EH (cell line): ENCODE measurements around the gene TRDN.

Experiments
- DNase-seq: peaks from one replicate; pipeline ENCODE4 v3.0.0-alpha.2; 2015; ENCODE audit warnings: low read depth

The TRDN gene

DNA sequence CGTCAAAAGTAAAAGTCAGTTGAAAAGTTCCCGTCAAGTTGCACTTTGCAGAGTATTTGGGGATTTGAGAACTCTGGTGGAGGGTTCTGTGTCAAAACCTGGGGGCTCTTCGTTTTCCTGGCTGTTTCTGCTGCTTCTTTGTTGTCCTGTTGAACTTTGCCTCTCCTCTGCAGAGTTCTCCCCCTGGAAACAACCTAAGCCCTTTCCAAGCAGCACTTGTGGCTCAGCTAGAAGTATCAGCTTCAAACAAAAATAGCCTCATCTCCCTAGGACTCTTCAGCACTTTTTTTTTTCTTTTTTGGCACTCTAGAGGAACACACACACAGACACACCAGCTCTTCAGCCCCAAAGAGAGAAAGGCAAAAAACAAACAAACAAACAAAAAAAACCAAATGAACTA is at the start of gene TRDN:
TSS of gene TRDN (minus strand) at position 169 of the 400 bp plus-strand sequence. CDS start 175 bp downstream, outside the sequence.
- DNase-seq = no peak

- DNase-seq = no peak
Observed at GRCh38 chr6:123681957-123682462, 45.3 kb upstream of the TRDN start.

DNA sequence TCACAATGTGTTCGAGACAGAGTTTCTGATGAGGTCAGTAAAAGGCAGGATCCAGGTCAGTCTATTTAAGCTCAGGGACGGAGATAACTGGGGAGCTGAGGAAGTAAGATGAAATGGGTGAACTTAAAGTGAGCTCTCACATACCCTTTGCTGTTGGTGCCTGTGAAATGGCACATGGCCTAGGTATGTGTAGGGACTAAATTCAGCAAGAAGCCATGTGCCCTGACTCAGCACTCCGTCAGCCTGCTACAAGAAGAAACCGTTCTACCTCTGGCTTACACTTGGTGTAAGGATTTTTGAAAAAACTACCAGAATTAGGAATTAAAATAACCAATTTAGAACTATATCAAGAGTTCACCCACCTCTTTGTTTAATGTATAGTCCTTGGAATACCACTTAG is 41.1 kb upstream of the TRDN start:
- no peak for DNase-seq

GRCh38 chr6:123676793-123677192 is 40.0 kb upstream of the TRDN start:
- no peak for DNase-seq

- DNase-seq = no peak
Observed at GRCh38 chr6:123668965-123669591, 32.3 kb upstream of the TRDN start.

DNA sequence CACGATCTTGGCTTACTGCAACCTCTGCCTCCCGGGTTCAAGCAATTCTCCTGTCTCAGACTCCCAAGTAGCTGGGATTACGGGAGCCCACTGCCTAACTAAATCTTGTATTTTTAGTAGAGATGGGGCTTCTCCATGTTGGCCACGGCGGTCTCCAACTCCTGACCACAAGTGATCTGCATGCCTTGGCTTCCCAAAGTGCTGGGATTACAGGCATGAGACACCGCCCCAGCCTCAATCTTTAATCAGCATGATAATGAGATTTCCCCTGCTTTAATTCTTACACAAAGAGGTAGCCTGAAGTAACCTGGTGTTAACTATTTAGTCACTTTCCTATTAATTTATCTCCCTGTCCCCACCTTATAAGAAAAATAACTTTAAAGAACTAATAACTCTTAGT is 31.3 kb upstream of the TRDN start:
- no peak for DNase-seq

DNA sequence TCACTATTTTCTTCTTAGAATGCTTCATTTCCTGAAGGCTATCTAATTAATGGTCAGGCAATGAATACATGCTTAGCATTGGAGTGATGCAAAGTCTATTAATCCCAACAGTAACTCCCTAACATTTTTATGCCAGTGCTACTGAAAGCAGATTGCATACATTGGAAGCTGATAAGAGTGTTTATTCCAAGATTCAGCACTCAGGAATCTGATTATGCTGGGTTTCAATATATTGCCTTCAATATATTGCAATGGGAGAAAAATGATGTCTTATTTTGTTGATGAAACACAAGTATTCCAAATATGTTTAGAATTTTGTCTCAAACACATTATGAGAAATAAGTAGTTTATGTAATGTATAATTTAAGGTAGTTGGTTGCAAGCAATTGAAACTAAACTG is 26.7 kb upstream of the TRDN start:
- DNase-seq = no peak

DNA sequence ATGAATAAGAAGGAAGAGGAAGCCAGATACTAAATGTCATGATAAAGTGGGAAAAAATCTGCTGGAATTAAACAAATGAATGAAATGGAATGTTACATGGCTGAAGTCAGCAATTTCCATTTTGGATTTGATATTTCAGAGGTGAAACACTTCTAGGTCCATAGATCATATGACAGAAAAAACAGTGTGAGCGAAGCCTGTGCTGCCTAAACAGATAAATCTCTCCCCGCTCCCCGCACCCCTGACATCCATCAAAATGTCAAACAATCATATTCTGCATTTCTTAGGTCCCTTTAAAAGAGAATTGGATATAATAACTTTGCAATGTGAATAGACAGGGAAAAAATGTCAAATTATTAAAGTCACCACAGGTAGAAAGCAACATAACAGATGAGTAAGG is 26.0 kb upstream of the TRDN start:
- DNase-seq = no peak

GRCh38 chr6:123661105-123661891 is 24.5 kb upstream of the TRDN start:
- DNase-seq = no peak

GRCh38 chr6:123659960-123660748 is 23.4 kb upstream of the TRDN start:
- no peak for DNase-seq

DNA sequence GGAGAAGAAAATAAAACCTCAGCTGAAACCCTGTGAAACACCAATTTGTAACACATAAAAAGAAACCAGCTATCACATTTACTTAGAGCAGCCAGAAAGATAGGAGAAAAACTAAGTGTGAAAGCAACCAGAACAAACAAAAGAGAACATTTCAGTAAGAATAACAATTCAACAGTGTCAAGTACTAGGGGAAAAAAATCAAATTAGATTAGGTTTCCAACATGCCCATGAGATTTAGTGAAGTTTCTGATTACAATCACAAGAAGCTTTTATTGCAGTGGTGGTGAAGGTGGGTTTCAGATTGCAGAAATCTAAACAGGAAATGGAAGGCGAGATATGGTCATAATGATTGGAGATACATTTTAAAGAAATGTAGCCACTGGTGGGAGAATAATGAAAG is 22.1 kb upstream of the TRDN start:
- no peak for DNase-seq

GRCh38 chr6:123655521-123656306 is 19.0 kb upstream of the TRDN start:
- DNase-seq = peak; percentile 4

- DNase-seq = no peak
Observed at GRCh38 chr6:123648723-123649122, 12.0 kb upstream of the TRDN start.

GRCh38 chr6:123648020-123648580 is 11.3 kb upstream of the TRDN start:
- no peak for DNase-seq

- no peak for DNase-seq
Observed at GRCh38 chr6:123641497-123641896, 4.7 kb upstream of the TRDN start.

DNA sequence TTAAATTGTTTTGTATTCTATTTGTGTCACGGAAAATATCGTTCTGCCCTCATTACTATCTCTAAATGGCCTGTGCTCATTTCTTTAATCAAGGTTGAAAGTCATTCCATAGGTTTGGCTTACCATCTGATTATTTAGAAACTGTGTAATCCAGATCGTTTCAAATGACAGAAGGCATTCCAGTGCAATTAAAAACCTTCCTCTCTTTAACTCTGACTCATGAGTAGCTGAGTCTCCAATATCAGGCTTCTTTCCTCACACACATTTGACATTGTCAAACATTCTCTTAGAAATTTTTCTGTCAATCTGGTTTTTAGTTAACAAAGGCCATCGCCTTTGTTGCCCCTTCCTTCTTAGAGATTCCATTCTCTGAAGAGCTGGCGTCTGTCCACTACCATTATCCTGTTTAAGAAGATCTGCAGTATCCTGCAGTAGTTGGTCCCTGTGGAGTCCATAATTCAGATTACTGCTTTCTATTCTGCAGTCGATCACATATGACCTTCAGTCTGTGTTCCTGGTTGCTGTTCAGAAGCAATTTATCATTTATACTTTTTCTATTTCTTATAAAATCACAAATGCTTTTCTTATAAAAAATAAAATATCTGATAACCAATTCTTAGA is 3.9 kb upstream of the TRDN start:
- no peak for DNase-seq

GRCh38 chr6:123638865-123639264 is 2.1 kb upstream of the TRDN start:
- DNase-seq = no peak

DNA sequence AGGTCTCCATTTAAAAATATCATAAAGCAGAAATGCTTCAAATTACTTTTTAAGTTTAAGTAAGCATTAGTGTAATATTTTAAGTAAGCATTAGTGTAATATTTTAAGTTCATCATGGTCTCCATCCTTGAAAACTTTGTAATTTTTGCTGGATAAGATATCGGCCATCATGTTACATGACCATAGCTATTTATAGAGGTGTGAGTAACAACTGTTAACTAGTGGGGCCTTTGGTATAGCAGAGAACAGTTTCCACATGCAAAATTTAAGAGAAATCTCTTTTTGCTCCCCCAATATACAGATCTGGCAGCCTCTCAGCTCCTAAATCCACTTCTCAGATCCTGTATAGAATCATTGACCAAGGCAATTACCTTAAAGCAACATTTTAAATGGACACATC is 468 bp downstream of the TRDN start:
- DNase-seq = no peak

GRCh38 chr6:123635567-123635966 is 1.2 kb downstream of the TRDN start:
- DNase-seq = no peak

DNA sequence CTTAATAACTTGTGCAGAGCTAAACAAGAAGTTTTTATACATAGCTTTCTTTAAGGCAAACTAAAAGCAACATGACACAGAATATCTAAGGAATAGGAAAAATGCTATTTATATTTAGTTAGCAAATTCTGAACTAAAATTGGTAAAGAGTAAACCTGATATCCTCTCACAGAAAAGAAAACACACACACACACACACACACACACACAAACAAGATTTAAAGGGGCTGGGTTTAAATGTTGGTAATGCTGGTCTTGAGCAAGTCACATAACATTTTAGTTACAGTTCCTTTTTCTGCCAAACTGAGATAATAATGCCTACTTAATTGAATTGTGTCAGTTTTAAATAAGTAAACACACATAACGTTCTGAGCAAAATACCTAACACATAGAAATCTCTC is 1.6 kb downstream of the TRDN start:
- no peak for DNase-seq

DNA sequence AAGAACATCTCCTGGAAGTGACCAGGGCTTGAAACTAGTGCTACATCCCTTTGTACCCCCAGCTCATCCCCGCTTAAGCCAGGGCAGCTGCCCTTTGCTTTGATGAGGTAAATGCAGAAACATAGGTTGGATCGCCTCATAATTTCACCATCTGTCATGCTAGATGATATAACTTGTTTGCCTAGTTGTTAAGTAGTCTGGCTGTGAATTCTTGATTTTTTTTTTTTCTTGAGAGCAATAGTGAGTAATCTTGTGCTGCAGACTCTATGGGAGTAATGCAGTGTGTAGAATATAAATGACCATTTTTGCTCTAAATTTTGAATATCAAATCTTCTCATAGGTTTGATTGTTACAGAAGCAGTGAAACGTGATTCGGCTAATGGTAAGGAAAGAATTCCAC is 4.1 kb downstream of the TRDN start:
- DNase-seq = no peak
